Mammary epithelial cell (primary cell): Measurements from ENCODE around the gene NKX1-2.

Experiments
- CTCF ChIP-seq, 2 donors: IDR thresholded peaks in 1 of 2; conservative IDR thresholded peaks in 1 of 2; 2 replicates each; pipeline ENCODE4 v1.5.1; 2011 to 2012; ENCODE audit warnings: inconsistent platforms in 2 of 2, low read length in 2 of 2, mild to moderate bottlenecking in 2 of 2, control low read depth in 1 of 2, low read depth in 1 of 2; ENCODE audit not compliant: insufficient read depth in 1 of 2; ENCODE audit errors: extremely low read depth in 1 of 2
- EZH2 ChIP-seq: IDR thresholded peaks from 2 replicates; pipeline ENCODE4 v1.6.1; 2012; ENCODE audit warnings: low read length, inconsistent platforms, borderline replicate concordance

GRCh38 chr10:124409696-124410095 is 40.1 kb downstream of the NKX1-2 start:
- TF ChIP-seq CTCF (conservative IDR thresholded peaks at IDR 0.05 in 1 of 2, IDR thresholded peaks at IDR 0.05 in 1 of 2; ENCODE audit: extremely low read depth in 1 of 2, insufficient read depth in 1 of 2, low read depth in 1 of 2, low read length in 2 of 2) (no peak), EZH2 (no peak)
